Measurements from ENCODE around the gene UTP11. TPM values are rescaled to one million over a fixed set of nuclear protein-coding genes. Genes with fewer than 3 reads are reported as not detected.
"Not testable (repeated sequence)": the region's sequence is repeated elsewhere in the genome, so short reads cannot be mapped to it uniquely, and the experiment has no call there.

The UTP11 gene
- total RNA-seq, 1 donor from 2014 or later: 85.3 TPM

- peak; percentile 62 for DNase-seq
Measured at GRCh38 chr1:38027201-38028104, 14.9 kb downstream of the UTP11 start.

GRCh38 chr1:38028105-38028591, 15.6 kb downstream of the UTP11 start:
- no peak for DNase-seq

GRCh38 chr1:38028671-38029070, 16.1 kb downstream of the UTP11 start:
- peak; percentile 21 for DNase-seq

- peak; percentile 50 for DNase-seq
Measured at GRCh38 chr1:38029081-38029681, 16.6 kb downstream of the UTP11 start.

GRCh38 chr1:38029685-38030511, 17.4 kb downstream of the UTP11 start:
- peak; percentile 39 for DNase-seq

GRCh38 chr1:38030596-38031512, 18.3 kb downstream of the UTP11 start:
- no peak for DNase-seq

- DNase-seq: no peak
Measured at GRCh38 chr1:38031513-38031866, 19.0 kb downstream of the UTP11 start.

GRCh38 chr1:38032992-38033391, 20.5 kb downstream of the UTP11 start:
- not testable (repeated sequence) for DNase-seq

- DNase-seq: no peak
Measured at GRCh38 chr1:38034871-38035270, 22.3 kb downstream of the UTP11 start.

- no peak for DNase-seq
Measured at GRCh38 chr1:38037221-38037939, 24.8 kb downstream of the UTP11 start.

GRCh38 chr1:38038861-38039260, 26.3 kb downstream of the UTP11 start:
- no peak for DNase-seq

- no peak for DNase-seq
Measured at GRCh38 chr1:38039331-38040088, 27.0 kb downstream of the UTP11 start.

GRCh38 chr1:38041936-38042834, 29.7 kb downstream of the UTP11 start:
- no peak for DNase-seq

- no peak for DNase-seq
Measured at GRCh38 chr1:38043036-38043747, 30.7 kb downstream of the UTP11 start.

GRCh38 chr1:38044221-38045215, 32.0 kb downstream of the UTP11 start:
- DNase-seq: peak; percentile 21

GRCh38 chr1:38045401-38046332, 33.1 kb downstream of the UTP11 start:
- peak; percentile 22 for DNase-seq
